ENCODE results near the gene IGF1R. TPM values are rescaled to one million over a fixed set of nuclear protein-coding genes. Genes with fewer than 3 reads are reported as not detected.

Gene IGF1R
- total RNA-seq, 1 donor from 2014 or later = 131 TPM

- no peaks in the 10 kb centered on the region for H3K4me1 Mint-ChIP-seq (ENCODE audit: unreplicated experiment)
- H3K27ac Mint-ChIP-seq (ENCODE audit: unreplicated experiment) = no peak overlapping the region
- H3K27me3 Mint-ChIP-seq (ENCODE audit: unreplicated experiment) = no peaks in the 10 kb centered on the region
- no peak for DNase-seq (ENCODE audit: low spot score)
- H3K36me3 Mint-ChIP-seq (ENCODE audit: low read depth, unreplicated experiment) = no peaks in the 10 kb centered on the region
- no peak for TF ChIP-seq CTCF (IDR thresholded peaks at IDR 0.05; ENCODE audit: unreplicated experiment)
- no peak overlapping the region for H3K4me3 Mint-ChIP-seq (ENCODE audit: unreplicated experiment)
- H3K9me3 Mint-ChIP-seq (ENCODE audit: unreplicated experiment) = no peaks in the 10 kb centered on the region
Observed at GRCh38 chr15:98626153-98626552, 22.2 kb upstream of the IGF1R start.

DNA sequence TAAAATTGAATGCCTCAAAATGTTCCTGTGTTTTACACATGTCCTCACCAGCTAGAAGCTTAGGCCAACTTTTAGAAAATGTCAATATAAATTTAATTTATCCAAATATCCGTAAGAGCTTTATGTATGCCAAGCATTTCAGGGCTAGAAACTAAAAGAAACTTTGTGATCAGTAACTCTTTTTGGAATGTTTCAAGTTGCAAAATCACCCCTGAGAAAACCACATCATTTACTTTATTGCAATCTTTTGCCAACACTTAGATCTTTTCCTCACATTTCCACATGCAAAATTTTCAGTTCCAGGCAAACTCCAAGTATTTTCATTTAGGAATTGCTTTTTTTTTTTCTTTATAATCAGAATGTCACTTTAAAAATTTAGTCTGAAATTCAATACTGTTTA, 20.1 kb upstream of the IGF1R start:
- Mint-ChIP-seq H3K4me3 (ENCODE audit: unreplicated experiment) (no peak overlapping the region), H3K27ac (ENCODE audit: unreplicated experiment) (no peak overlapping the region), H3K27me3 (ENCODE audit: unreplicated experiment) (no peaks in the 10 kb centered on the region), H3K36me3 (ENCODE audit: low read depth, unreplicated experiment) (no peaks in the 10 kb centered on the region), H3K4me1 (ENCODE audit: unreplicated experiment) (no peaks in the 10 kb centered on the region), H3K9me3 (ENCODE audit: unreplicated experiment) (no peaks in the 10 kb centered on the region)
- no peak for DNase-seq (ENCODE audit: low spot score)
- no peak for TF ChIP-seq CTCF (IDR thresholded peaks at IDR 0.05; ENCODE audit: unreplicated experiment)

- no peak for TF ChIP-seq CTCF (IDR thresholded peaks at IDR 0.05; ENCODE audit: unreplicated experiment)
- no peaks in the 10 kb centered on the region for H3K27me3 Mint-ChIP-seq (ENCODE audit: unreplicated experiment)
- no peak overlapping the region for H3K27ac Mint-ChIP-seq (ENCODE audit: unreplicated experiment)
- H3K9me3 Mint-ChIP-seq (ENCODE audit: unreplicated experiment) = no peaks in the 10 kb centered on the region
- no peaks in the 10 kb centered on the region for H3K36me3 Mint-ChIP-seq (ENCODE audit: low read depth, unreplicated experiment)
- no peaks in the 10 kb centered on the region for H3K4me1 Mint-ChIP-seq (ENCODE audit: unreplicated experiment)
- no peak overlapping the region for H3K4me3 Mint-ChIP-seq (ENCODE audit: unreplicated experiment)
- DNase-seq (ENCODE audit: low spot score) = no peak
Observed at GRCh38 chr15:98635848-98636247, 12.5 kb upstream of the IGF1R start.

DNA sequence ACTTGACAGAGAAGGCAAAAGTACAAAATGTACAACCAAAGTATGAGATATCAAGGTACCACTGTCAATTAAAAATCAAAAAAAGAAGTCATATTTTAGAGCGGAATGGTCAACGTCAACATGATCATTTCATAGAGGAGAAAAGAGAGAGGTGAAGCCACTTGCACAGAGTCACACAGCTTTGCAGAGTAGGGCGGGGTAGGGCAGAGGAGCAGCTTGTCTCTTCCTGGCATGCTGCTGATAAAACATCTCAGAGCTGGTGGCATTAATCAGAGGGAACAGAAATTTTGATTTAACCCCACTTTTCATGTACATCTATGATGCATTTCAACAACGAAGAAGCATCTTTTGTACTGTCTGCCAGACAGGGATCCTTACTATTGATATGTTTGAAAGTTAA, 5.2 kb upstream of the IGF1R start:
- Mint-ChIP-seq H3K36me3 (ENCODE audit: low read depth, unreplicated experiment) (no peaks in the 10 kb centered on the region), H3K27ac (ENCODE audit: unreplicated experiment) (no peak overlapping the region), H3K9me3 (ENCODE audit: unreplicated experiment) (no peaks in the 10 kb centered on the region), H3K4me1 (ENCODE audit: unreplicated experiment) (no peaks in the 10 kb centered on the region), H3K4me3 (ENCODE audit: unreplicated experiment) (no peak overlapping the region), H3K27me3 (ENCODE audit: unreplicated experiment) (peaks cover 4% of the 10 kb centered on the region)
- no peak for DNase-seq (ENCODE audit: low spot score)
- TF ChIP-seq CTCF (IDR thresholded peaks at IDR 0.05; ENCODE audit: unreplicated experiment) = no peak

DNA sequence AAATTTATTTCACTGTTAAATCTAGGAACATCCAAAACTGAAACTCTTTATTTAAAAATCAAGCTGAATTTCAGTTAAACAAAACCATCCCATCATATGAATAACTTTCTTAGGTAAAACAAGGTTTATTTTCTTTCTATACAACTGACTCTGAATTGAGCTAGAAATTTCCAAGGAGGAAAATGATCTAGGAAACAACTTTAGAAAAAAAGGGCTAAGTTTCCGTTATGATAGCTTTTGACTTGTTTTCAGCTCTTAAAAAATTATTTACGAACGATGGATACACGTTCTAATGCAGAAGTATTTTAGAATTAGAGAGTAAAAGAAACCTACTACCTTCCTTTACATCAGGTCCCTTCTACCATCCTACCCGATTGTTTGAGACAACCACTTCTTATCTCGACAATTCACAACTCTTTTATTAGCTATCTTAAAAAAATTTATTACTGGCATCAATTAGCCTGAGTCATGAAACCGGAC, 1.8 kb upstream of the IGF1R start:
- peak overlapping the region; percentile 64 for H3K27ac Mint-ChIP-seq (ENCODE audit: unreplicated experiment)
- H3K9me3 Mint-ChIP-seq (ENCODE audit: unreplicated experiment) = no peaks in the 10 kb centered on the region
- peak overlapping the region; percentile 91 for H3K4me3 Mint-ChIP-seq (ENCODE audit: unreplicated experiment)
- peaks cover 12% of the 10 kb centered on the region for H3K27me3 Mint-ChIP-seq (ENCODE audit: unreplicated experiment)
- DNase-seq (ENCODE audit: low spot score) = no peak
- peaks cover 7% of the 10 kb centered on the region for H3K36me3 Mint-ChIP-seq (ENCODE audit: low read depth, unreplicated experiment)
- H3K4me1 Mint-ChIP-seq (ENCODE audit: unreplicated experiment) = peaks cover 13% of the 10 kb centered on the region
- no peak for TF ChIP-seq CTCF (IDR thresholded peaks at IDR 0.05; ENCODE audit: unreplicated experiment)

Measured in endothelial cell (in vitro differentiated cells).